Measurements from ENCODE around the gene LBP.

DNA sequence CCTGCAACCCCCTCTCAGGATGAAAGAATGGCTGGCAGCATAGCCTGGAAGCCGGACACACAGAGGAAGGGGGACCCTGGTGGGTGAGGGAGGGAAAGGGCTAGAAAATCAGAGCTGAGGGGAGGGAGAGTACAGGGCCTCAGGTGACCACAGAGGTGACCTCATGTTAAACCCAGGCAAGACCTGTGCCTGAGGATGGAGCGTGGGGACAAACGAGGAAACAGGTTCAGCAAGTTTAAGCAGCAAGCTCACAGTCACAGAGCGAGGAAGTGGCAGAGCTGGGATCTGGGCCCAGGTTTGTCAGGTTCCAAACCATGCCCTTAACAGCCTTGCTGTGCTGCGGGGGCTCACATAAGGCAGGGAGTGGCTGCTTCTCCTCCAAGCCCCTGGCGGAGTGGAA, 46.3 kb upstream of the LBP start:
- TF ChIP-seq EZH2 (IDR thresholded peaks at IDR 0.05; ENCODE audit: borderline replicate concordance, low read length), result no peak
- TF ChIP-seq, protein P1, sequence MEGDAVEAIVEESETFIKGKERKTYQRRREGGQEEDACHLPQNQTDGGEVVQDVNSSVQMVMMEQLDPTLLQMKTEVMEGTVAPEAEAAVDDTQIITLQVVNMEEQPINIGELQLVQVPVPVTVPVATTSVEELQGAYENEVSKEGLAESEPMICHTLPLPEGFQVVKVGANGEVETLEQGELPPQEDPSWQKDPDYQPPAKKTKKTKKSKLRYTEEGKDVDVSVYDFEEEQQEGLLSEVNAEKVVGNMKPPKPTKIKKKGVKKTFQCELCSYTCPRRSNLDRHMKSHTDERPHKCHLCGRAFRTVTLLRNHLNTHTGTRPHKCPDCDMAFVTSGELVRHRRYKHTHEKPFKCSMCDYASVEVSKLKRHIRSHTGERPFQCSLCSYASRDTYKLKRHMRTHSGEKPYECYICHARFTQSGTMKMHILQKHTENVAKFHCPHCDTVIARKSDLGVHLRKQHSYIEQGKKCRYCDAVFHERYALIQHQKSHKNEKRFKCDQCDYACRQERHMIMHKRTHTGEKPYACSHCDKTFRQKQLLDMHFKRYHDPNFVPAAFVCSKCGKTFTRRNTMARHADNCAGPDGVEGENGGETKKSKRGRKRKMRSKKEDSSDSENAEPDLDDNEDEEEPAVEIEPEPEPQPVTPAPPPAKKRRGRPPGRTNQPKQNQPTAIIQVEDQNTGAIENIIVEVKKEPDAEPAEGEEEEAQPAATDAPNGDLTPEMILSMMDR (conservative IDR thresholded peaks at IDR 0.05 in 1 of 2, IDR thresholded peaks at IDR 0.05 in 1 of 2; ENCODE audit: extremely low read depth in 1 of 2, insufficient read depth in 1 of 2, low read depth in 1 of 2, low read length in 2 of 2), result no peak
